ENCODE results near the gene PRPF6.

The PRPF6 gene

GRCh38 chr20:64079273-64080012 is 98.5 kb downstream of the PRPF6 start, which contains the start of gene RGS19:
RGS19 (minus strand) TSS chr20:64079518; CDS start chr20:64076886, 2,632 bp downstream.
- DNase-seq, result peak; percentile 84 to 90

GRCh38 chr20:64080013-64080812 is 99.3 kb downstream of the PRPF6 start, which contains the start of gene OPRL1:
OPRL1 (plus strand) TSS chr20:64080082; CDS start chr20:64092721, 12,639 bp downstream.
- peak; percentile 19 to 65 for DNase-seq

GRCh38 chr20:64080813-64081623 is 100.1 kb downstream of the PRPF6 start:
- DNase-seq, result no peak

- no peak for DNase-seq
Observed at GRCh38 chr20:64081624-64081964, 100.7 kb downstream of the PRPF6 start.

- DNase-seq, result no peak
Observed at GRCh38 chr20:64082126-64082731, 101.3 kb downstream of the PRPF6 start.

Measured in bone marrow (tissue), 2 donors.